Measurements from ENCODE around the gene PROKR2.

Gene PROKR2

GRCh38 chr20:5297280-5298004, 19.3 kb downstream of the PROKR2 start:
- no peak overlapping the region for H3K27ac ChIP-seq
- no peak for DNase-seq (ENCODE audit: low read depth, low spot score)

- DNase-seq (ENCODE audit: low read depth, low spot score): no peak
- no peak overlapping the region for H3K27ac ChIP-seq
Observed at GRCh38 chr20:5290596-5290995, 26.2 kb downstream of the PROKR2 start.

DNA sequence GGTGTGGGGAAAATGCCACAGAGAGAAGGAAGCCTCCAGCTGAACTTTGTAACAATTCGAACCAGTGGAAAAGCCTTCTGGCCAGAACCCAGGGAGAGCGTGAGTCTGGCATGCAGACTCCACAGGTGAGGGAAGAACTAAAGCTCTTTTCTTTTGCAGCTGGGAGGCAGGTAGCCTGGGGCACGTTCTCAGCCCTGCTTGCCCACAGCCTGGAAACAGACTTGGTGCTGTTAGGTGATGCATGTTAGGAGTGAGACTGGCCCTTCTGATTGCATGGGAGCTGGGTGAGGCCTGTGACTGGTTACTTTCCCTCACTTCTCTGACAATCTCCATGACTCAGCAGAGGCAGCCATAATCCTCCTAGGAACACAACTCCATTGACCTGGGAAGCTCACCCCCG, 34.2 kb downstream of the PROKR2 start:
- no peak for DNase-seq (ENCODE audit: low read depth, low spot score)
- no peak overlapping the region for H3K27ac ChIP-seq

GRCh38 chr20:5279661-5280060, 37.1 kb downstream of the PROKR2 start:
- DNase-seq (ENCODE audit: low read depth, low spot score): no peak
- no peak overlapping the region for H3K27ac ChIP-seq

DNA sequence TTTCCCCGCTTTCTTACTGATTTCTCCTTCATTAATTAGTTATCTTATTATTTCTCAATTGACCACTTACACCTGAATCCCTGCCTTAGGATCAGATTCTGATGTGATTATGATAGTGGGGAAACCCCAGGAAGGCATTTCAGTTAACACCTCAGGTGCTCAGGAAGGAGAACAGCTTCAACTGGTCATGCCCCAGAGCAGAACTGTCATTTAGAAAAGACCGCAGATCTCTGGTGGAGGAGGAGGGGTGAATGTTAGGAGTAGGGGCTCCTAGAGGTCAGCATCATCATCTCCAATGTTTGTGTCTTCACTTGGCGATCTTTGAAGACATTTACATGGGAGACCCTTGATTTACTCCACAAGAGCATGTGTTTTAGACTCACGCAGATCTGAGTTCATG, 44.5 kb downstream of the PROKR2 start:
- no peak for DNase-seq (ENCODE audit: low read depth, low spot score)
- no peak overlapping the region for H3K27ac ChIP-seq

GRCh38 chr20:5270603-5271002, 46.2 kb downstream of the PROKR2 start:
- H3K27ac ChIP-seq: no peak overlapping the region
- no peak for DNase-seq (ENCODE audit: low read depth, low spot score)

- peak; percentile 65 for DNase-seq (ENCODE audit: low read depth, low spot score)
Observed at GRCh38 chr20:5268449-5268848, 48.3 kb downstream of the PROKR2 start.

GRCh38 chr20:5267092-5267491, 49.7 kb downstream of the PROKR2 start:
- no peak for DNase-seq (ENCODE audit: low read depth, low spot score)
- H3K27ac ChIP-seq: no peak overlapping the region

More at GRCh38 chr20:5268449-5268848, 48.3 kb downstream of the PROKR2 start:
- H3K27ac ChIP-seq: peak overlapping the region; percentile 46

Measured in epithelial cell of prostate (primary cell).